Measurements from ENCODE around the gene GRAMD1B.

GRAMD1B gene

GRCh38 chr11:123473941-123474677, 44.0 kb downstream of the GRAMD1B start:
- DNase-seq (ENCODE audit: low read depth in 2 of 2, low spot score in 1 of 2), result no peak

GRCh38 chr11:123474994-123475393, 44.9 kb downstream of the GRAMD1B start:
- no peak for DNase-seq (ENCODE audit: low read depth in 2 of 2, low spot score in 1 of 2)

- DNase-seq (ENCODE audit: low read depth in 2 of 2, low spot score in 1 of 2), result no peak
Observed at GRCh38 chr11:123475469-123475868, 45.4 kb downstream of the GRAMD1B start.

GRCh38 chr11:123477205-123477907, 47.3 kb downstream of the GRAMD1B start:
- DNase-seq (ENCODE audit: low read depth in 2 of 2, low spot score in 1 of 2), result no peak

- no peak for DNase-seq (ENCODE audit: low read depth in 2 of 2, low spot score in 1 of 2)
Observed at GRCh38 chr11:123478352-123478987, 48.4 kb downstream of the GRAMD1B start.

GRCh38 chr11:123479048-123479837, 49.2 kb downstream of the GRAMD1B start:
- DNase-seq (ENCODE audit: low read depth in 2 of 2, low spot score in 1 of 2), result no peak

- no peak for DNase-seq (ENCODE audit: low read depth in 2 of 2, low spot score in 1 of 2)
Observed at GRCh38 chr11:123480290-123480815, 50.3 kb downstream of the GRAMD1B start.

GRCh38 chr11:123480882-123481281, 50.8 kb downstream of the GRAMD1B start:
- DNase-seq (ENCODE audit: low read depth in 2 of 2, low spot score in 1 of 2), result no peak

- DNase-seq (ENCODE audit: low read depth in 2 of 2, low spot score in 1 of 2), result no peak
Observed at GRCh38 chr11:123481640-123482039, 51.6 kb downstream of the GRAMD1B start.

- DNase-seq (ENCODE audit: low read depth in 2 of 2, low spot score in 1 of 2), result no peak
Observed at GRCh38 chr11:123482218-123482617, 52.1 kb downstream of the GRAMD1B start.

- no peak for DNase-seq (ENCODE audit: low read depth in 2 of 2, low spot score in 1 of 2)
Observed at GRCh38 chr11:123483058-123483457, 53.0 kb downstream of the GRAMD1B start.

GRCh38 chr11:123483466-123483865, 53.4 kb downstream of the GRAMD1B start:
- DNase-seq (ENCODE audit: low read depth in 2 of 2, low spot score in 1 of 2), result no peak

GRCh38 chr11:123484448-123484847, 54.4 kb downstream of the GRAMD1B start:
- no peak for DNase-seq (ENCODE audit: low read depth in 2 of 2, low spot score in 1 of 2)

GRCh38 chr11:123487157-123487744, 57.2 kb downstream of the GRAMD1B start:
- DNase-seq (ENCODE audit: low read depth in 2 of 2, low spot score in 1 of 2), result no peak

- no peak for DNase-seq (ENCODE audit: low read depth in 2 of 2, low spot score in 1 of 2)
Observed at GRCh38 chr11:123490527-123490926, 60.5 kb downstream of the GRAMD1B start.

- DNase-seq (ENCODE audit: low read depth in 2 of 2, low spot score in 1 of 2), result no peak
Observed at GRCh38 chr11:123491241-123491640, 61.2 kb downstream of the GRAMD1B start.

GRCh38 chr11:123493349-123494063, 63.4 kb downstream of the GRAMD1B start:
- no peak for DNase-seq (ENCODE audit: low read depth in 2 of 2, low spot score in 1 of 2)

GRCh38 chr11:123494195-123495050, 64.4 kb downstream of the GRAMD1B start:
- no peak for DNase-seq (ENCODE audit: low read depth in 2 of 2, low spot score in 1 of 2)

- no peak for DNase-seq (ENCODE audit: low read depth in 2 of 2, low spot score in 1 of 2)
Observed at GRCh38 chr11:123504401-123504800, 74.3 kb downstream of the GRAMD1B start.
